H1 (cell line): ENCODE measurements around the gene RIMBP2.

Experiments
- BCL11A ChIP-seq, 2 experiments: IDR thresholded peaks; one replicate each; pipeline ENCODE4 v1.6.1; 2011; ENCODE audit warnings: low read depth in 2 of 2, low read length in 2 of 2, mild to moderate bottlenecking in 2 of 2
- BRCA1 ChIP-seq: IDR thresholded peaks from 2 replicates; pipeline ENCODE4 v1.6.1; 2012; ENCODE audit warnings: low read depth, low read length, improper control_type of control experiment
- CTCF ChIP-seq, 3 experiments: IDR thresholded peaks; 1 replicate in 2 of 3; 2 replicates in 1 of 3; pipeline versions ENCODE4 v1.5.1 to v1.6.1; 2011; ENCODE audit warnings: low read length in 3 of 3, mild to moderate bottlenecking in 3 of 3, inconsistent platforms in 2 of 3, low read depth in 1 of 3, moderate library complexity in 1 of 3; ENCODE audit not compliant: insufficient read depth in 1 of 3; ENCODE audit errors: control extremely low read depth in 1 of 3
- EP300 ChIP-seq, 2 experiments: IDR thresholded peaks; 1 replicate in 1 of 2; 2 replicates in 1 of 2; pipeline ENCODE4 v1.6.1; 2011 to 2012; ENCODE audit warnings: low read depth in 2 of 2, low read length in 2 of 2, mild to moderate bottlenecking in 2 of 2, borderline replicate concordance in 1 of 2, inconsistent platforms in 1 of 2, moderate library complexity in 1 of 2
- EZH2 ChIP-seq: fragments of 200-600 bp; sonication (generic); IDR thresholded peaks from 2 replicates; pipeline ENCODE4 v1.7.1; 2012; ENCODE audit warnings: low read depth, mild to moderate bottlenecking, moderate library complexity, low read length, inconsistent platforms; ENCODE audit not compliant: severe bottlenecking
- HDAC2 ChIP-seq, 2 experiments: fragments of 300-600 bp in 1 of 2; sonication (generic) in 1 of 2; IDR thresholded peaks; 2 replicates each; pipeline ENCODE4 v1.6.1; 2011 to 2012; ENCODE audit warnings: low read depth in 2 of 2, low read length in 2 of 2, mild to moderate bottlenecking in 2 of 2, moderate library complexity in 2 of 2, borderline replicate concordance in 1 of 2, inconsistent platforms in 1 of 2
- MAFK ChIP-seq: IDR thresholded peaks from 2 replicates; pipeline ENCODE4 v1.6.1; 2012; ENCODE audit warnings: low read depth, mild to moderate bottlenecking, improper control_type of control experiment, low read length
- POLR2A ChIP-seq, 2 experiments: IDR thresholded peaks; 1 replicate in 1 of 2; 2 replicates in 1 of 2; pipeline ENCODE4 v1.6.1; 2011; ENCODE audit warnings: low read depth in 2 of 2, low read length in 2 of 2, mild to moderate bottlenecking in 2 of 2; ENCODE audit errors: control extremely low read depth in 1 of 2
- POLR2AphosphoS5 ChIP-seq: IDR thresholded peaks from 2 replicates; pipeline ENCODE4 v1.6.1; 2011; ENCODE audit warnings: low read depth, low read length
- RAD21 ChIP-seq, 2 experiments: IDR thresholded peaks in 1 of 2; conservative IDR thresholded peaks in 1 of 2; 2 replicates each; pipeline ENCODE4 v1.6.1; 2011; ENCODE audit warnings: low read depth in 2 of 2, low read length in 2 of 2, improper control_type of control experiment in 1 of 2, inconsistent platforms in 1 of 2, mild to moderate bottlenecking in 1 of 2, moderate library complexity in 1 of 2
- RFX5 ChIP-seq: IDR thresholded peaks from 2 replicates; pipeline ENCODE4 v1.6.1; 2011; ENCODE audit warnings: low read depth, low read length, improper control_type of control experiment, borderline replicate concordance

GRCh38 chr12:130537655-130538054 lies 178.4 kb downstream of the RIMBP2 start:
- TF ChIP-seq POLR2A (IDR thresholded peaks at IDR 0.05; ENCODE audit: control extremely low read depth in 1 of 2, low read depth in 2 of 2, low read length in 2 of 2): no peak
- TF ChIP-seq BRCA1: no peak
- TF ChIP-seq CTCF (IDR thresholded peaks at IDR 0.05; ENCODE audit: control extremely low read depth in 1 of 3, insufficient read depth in 1 of 3, low read depth in 1 of 3, low read length in 3 of 3): no peak
- no peak for TF ChIP-seq RFX5
- TF ChIP-seq EP300 (IDR thresholded peaks at IDR 0.05; ENCODE audit: borderline replicate concordance in 1 of 2, low read depth in 2 of 2, low read length in 2 of 2): no peak
- TF ChIP-seq MAFK: no peak
- TF ChIP-seq POLR2AphosphoS5: no peak
- TF ChIP-seq BCL11A (IDR thresholded peaks at IDR 0.05; ENCODE audit: low read depth in 2 of 2, low read length in 2 of 2): no peak
- no peak for TF ChIP-seq EZH2
- TF ChIP-seq HDAC2 (IDR thresholded peaks at IDR 0.05; ENCODE audit: borderline replicate concordance in 1 of 2, low read depth in 2 of 2, low read length in 2 of 2): no peak
- no peak for TF ChIP-seq RAD21 (IDR thresholded peaks at IDR 0.05 in 1 of 2, conservative IDR thresholded peaks at IDR 0.05 in 1 of 2; ENCODE audit: low read depth in 2 of 2, low read length in 2 of 2)
